Measurements from ENCODE around the gene PPIF.

GRCh38 chr10:79327090-79327457 is 20.2 kb upstream of the PPIF start:
- TF ChIP-seq, protein P1, sequence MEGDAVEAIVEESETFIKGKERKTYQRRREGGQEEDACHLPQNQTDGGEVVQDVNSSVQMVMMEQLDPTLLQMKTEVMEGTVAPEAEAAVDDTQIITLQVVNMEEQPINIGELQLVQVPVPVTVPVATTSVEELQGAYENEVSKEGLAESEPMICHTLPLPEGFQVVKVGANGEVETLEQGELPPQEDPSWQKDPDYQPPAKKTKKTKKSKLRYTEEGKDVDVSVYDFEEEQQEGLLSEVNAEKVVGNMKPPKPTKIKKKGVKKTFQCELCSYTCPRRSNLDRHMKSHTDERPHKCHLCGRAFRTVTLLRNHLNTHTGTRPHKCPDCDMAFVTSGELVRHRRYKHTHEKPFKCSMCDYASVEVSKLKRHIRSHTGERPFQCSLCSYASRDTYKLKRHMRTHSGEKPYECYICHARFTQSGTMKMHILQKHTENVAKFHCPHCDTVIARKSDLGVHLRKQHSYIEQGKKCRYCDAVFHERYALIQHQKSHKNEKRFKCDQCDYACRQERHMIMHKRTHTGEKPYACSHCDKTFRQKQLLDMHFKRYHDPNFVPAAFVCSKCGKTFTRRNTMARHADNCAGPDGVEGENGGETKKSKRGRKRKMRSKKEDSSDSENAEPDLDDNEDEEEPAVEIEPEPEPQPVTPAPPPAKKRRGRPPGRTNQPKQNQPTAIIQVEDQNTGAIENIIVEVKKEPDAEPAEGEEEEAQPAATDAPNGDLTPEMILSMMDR (IDR thresholded peaks at IDR 0.05): no peak
- TF ChIP-seq POLR2A (IDR thresholded peaks at IDR 0.05): no peak
